Glutamatergic neuron (in vitro differentiated cells): Measurements from ENCODE around the gene KIAA1217. TPM values are rescaled to one million over a fixed set of nuclear protein-coding genes. Genes with fewer than 3 reads are reported as not detected.

Source experiments
- DNase-seq: peaks from one replicate; pipeline ENCODE4 v3.0.0; 2022
- H3K27ac Mint-ChIP-seq: one replicate; pipeline ENCODE4 v1.8.0; 2020; ENCODE audit warnings: mild to moderate bottlenecking, mixed read lengths, inconsistent platforms; ENCODE audit not compliant: unreplicated experiment
- H3K27me3 Mint-ChIP-seq: one replicate; pipeline ENCODE4 v1.8.0; 2020; ENCODE audit warnings: mild to moderate bottlenecking, moderate library complexity, mixed read lengths, inconsistent platforms; ENCODE audit not compliant: unreplicated experiment
- H3K36me3 Mint-ChIP-seq: one replicate; pipeline ENCODE4 v1.8.0; 2020; ENCODE audit warnings: mild to moderate bottlenecking, mixed read lengths, inconsistent platforms; ENCODE audit not compliant: unreplicated experiment
- H3K4me1 Mint-ChIP-seq: one replicate; pipeline ENCODE4 v1.8.0; 2020; ENCODE audit warnings: mild to moderate bottlenecking, low read depth, mixed read lengths, inconsistent platforms; ENCODE audit not compliant: unreplicated experiment
- H3K4me3 Mint-ChIP-seq: one replicate; pipeline ENCODE4 v1.8.0; 2020; ENCODE audit warnings: mild to moderate bottlenecking, mixed read lengths, inconsistent platforms; ENCODE audit not compliant: unreplicated experiment
- H3K9me3 Mint-ChIP-seq: one replicate; pipeline ENCODE4 v1.8.0; 2020; ENCODE audit warnings: mild to moderate bottlenecking, moderate library complexity, mixed read lengths, inconsistent platforms; ENCODE audit not compliant: unreplicated experiment
- total RNA-seq: library from RNA; stranded (reverse); fragmentation: NEBNext Ultra II Directional; extraction: Animal tissue kit (Norgen Biotek cat#: 25700); gene quantifications from one replicate; pipeline ENCODE4 v1.2.1, GENCODE V29; 2021; ENCODE audit not compliant: unreplicated experiment
- TF ChIP-seq, protein P1 (sequence below): fragments of 200-600 bp; sonication (generic); IDR thresholded peaks from one replicate; pipeline ENCODE4 v1.5.0; 2021; ENCODE audit not compliant: partially characterized antibody, unreplicated experiment

Gene KIAA1217
- total RNA-seq, 1 donor from 2014 or later, result 4.4 TPM

DNA sequence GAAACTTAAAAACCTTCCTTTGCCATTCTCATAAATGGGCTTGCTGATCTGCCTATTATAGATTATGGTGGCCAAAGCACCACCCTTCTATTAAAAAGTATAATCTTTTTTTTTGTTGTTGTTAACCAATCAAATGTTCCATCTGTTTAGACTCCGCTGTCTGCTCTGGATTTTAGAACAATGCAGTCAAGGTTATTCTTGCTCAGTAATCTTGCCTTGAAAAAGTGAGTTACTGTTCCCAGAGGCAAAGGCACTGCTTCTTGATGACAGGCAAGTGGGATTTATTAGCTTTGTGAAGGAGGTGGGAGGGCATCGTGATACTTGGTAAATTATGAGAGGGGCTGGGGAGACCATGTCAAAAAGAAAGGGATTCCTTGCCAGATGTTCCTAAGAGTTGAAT lies 143.5 kb downstream of the KIAA1217 start:
- Mint-ChIP-seq H3K36me3 (no peaks in the 10 kb centered on the region), H3K27ac (no peak overlapping the region), H3K4me1 (no peaks in the 10 kb centered on the region), H3K9me3 (peaks cover 1% of the 10 kb centered on the region), H3K27me3 (no peaks in the 10 kb centered on the region), H3K4me3 (no peak overlapping the region)
- TF ChIP-seq, protein P1, sequence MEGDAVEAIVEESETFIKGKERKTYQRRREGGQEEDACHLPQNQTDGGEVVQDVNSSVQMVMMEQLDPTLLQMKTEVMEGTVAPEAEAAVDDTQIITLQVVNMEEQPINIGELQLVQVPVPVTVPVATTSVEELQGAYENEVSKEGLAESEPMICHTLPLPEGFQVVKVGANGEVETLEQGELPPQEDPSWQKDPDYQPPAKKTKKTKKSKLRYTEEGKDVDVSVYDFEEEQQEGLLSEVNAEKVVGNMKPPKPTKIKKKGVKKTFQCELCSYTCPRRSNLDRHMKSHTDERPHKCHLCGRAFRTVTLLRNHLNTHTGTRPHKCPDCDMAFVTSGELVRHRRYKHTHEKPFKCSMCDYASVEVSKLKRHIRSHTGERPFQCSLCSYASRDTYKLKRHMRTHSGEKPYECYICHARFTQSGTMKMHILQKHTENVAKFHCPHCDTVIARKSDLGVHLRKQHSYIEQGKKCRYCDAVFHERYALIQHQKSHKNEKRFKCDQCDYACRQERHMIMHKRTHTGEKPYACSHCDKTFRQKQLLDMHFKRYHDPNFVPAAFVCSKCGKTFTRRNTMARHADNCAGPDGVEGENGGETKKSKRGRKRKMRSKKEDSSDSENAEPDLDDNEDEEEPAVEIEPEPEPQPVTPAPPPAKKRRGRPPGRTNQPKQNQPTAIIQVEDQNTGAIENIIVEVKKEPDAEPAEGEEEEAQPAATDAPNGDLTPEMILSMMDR, result no peak
- DNase-seq, result no peak

DNA sequence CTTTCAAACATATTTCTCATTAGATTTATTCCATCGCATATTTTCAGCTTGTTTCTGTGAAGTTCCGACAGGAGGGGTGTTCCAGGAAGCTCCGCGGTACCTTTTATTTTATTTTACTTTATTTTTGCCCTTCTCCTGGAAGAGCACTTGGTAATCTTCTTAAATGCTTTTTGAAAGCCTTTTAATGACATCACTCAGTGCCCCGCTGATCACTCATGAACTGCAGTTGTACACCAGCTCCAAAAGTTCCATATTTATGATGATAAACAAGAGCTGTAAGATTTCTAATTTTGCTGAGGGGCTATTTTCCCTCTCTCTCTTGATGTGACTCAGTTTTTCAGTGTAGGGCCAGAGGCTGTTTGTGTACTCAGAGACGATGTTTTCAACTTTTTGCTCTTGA lies 144.4 kb downstream of the KIAA1217 start:
- TF ChIP-seq, protein P1, result no peak
- Mint-ChIP-seq H3K4me3 (no peak overlapping the region), H3K4me1 (no peaks in the 10 kb centered on the region), H3K9me3 (peaks cover 1% of the 10 kb centered on the region), H3K27ac (no peak overlapping the region), H3K36me3 (no peaks in the 10 kb centered on the region), H3K27me3 (no peaks in the 10 kb centered on the region)
- no peak for DNase-seq

DNA sequence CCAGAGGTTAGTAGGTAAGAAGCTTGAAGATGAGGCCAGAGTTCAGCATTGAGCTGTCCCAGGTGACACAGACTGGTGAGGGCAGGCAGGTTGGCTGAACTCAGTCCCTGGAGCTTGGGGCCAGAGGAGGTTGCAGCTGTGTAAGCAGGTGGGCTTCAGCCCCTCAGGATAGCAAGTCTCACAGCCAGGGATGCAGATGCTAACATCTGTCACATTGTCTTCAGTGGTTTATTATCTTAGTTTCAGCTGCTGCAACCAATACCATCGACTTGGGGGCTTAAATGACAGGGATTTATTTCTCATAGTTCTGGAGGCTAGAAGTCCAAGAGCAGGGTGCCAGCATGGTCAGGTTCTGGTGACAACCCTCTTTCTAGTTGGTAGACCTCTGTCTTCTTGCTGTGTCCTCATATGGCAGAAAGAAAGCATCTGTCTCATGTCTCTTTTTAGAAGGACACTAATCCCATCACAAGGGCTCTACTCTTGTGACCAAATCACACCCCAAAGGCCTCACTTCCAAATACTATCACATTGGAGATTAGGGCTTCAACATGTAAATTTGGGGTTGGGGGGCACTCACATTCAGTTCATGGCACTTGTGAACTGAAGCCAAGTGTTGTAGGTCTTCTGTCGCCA lies 146.2 kb downstream of the KIAA1217 start:
- H3K4me3 Mint-ChIP-seq, result no peak overlapping the region
- no peaks in the 10 kb centered on the region for H3K27me3 Mint-ChIP-seq
- no peaks in the 10 kb centered on the region for H3K4me1 Mint-ChIP-seq
- H3K9me3 Mint-ChIP-seq, result peaks cover 1% of the 10 kb centered on the region
- no peaks in the 10 kb centered on the region for H3K36me3 Mint-ChIP-seq
- H3K27ac Mint-ChIP-seq, result no peak overlapping the region
- TF ChIP-seq, protein P1, result no peak
- no peak for DNase-seq

DNA sequence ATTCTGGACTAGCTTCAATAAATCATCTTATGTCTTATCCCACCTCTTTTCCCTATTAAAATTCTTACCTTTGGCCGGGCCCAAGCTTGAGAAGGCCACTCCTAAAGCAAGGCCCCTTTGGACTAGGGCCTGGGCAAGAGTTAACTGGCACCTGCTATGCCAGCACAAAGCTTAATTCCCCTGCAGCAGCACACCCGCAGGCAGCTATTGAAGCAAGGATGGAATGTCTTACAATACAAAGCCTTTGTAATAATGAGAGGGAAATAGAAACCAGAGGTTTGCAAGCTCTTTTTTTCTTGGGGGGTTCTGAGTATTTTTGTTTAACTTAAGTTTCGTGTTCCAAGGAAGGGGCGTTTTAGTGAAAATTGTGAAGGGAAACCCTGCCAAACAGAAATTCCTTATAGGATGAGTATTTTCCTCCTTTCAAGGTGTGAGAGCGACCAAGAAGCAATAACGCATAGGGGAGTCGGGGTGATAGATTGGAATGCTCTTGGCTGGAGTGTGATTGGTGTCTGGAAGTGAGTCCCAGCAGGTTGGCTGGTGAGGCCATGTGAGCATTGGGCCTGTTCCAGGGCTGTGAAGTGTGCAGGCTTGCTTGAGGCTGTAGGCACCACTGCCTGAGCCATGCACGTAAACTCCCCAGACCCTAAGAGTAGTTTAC lies 148.5 kb downstream of the KIAA1217 start:
- Mint-ChIP-seq H3K4me3 (no peak overlapping the region), H3K9me3 (peaks cover 1% of the 10 kb centered on the region), H3K4me1 (no peaks in the 10 kb centered on the region), H3K27ac (no peak overlapping the region), H3K27me3 (no peaks in the 10 kb centered on the region), H3K36me3 (no peaks in the 10 kb centered on the region)
- TF ChIP-seq, protein P1, result no peak
- no peak for DNase-seq

DNA sequence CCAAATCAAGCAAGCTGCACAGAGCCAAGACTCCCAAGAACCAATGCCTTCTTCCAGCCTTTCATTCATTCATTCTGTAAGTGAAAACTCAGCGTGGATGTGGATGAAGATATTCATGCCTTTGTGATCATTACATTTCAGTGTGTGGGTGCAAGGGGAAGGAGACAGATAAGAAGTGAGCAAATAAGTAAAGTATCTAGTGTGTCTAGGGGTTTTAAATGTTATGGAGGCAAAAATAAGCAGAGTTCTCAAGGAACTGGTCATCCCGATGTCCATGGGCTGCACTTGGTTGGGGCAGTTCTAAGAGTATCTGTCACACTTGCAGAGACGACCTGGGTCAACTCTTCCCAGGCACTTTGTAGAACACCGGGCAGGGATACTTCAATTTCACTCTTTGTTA lies 149.1 kb downstream of the KIAA1217 start:
- Mint-ChIP-seq H3K36me3 (no peaks in the 10 kb centered on the region), H3K4me3 (no peak overlapping the region), H3K4me1 (no peaks in the 10 kb centered on the region), H3K27ac (no peak overlapping the region), H3K9me3 (peaks cover 1% of the 10 kb centered on the region), H3K27me3 (no peaks in the 10 kb centered on the region)
- no peak for DNase-seq
- TF ChIP-seq, protein P1, result no peak
